GM21529 (cell line): ENCODE results near the gene NPIPB2.
A peak's percentile ranks its signal among the peaks of the same experiment; 100 is the strongest.
"Not testable (repeated sequence)": the region's sequence is repeated elsewhere in the genome, so short reads cannot be mapped to it uniquely, and the experiment has no call there.

Experiments
- ATAC-seq: cut with Tn5 transposase; IDR thresholded peaks from one replicate; pipeline ENCODE4 v1.9.1; 2021; ENCODE audit not compliant: unreplicated experiment

NPIPB2 gene

DNA sequence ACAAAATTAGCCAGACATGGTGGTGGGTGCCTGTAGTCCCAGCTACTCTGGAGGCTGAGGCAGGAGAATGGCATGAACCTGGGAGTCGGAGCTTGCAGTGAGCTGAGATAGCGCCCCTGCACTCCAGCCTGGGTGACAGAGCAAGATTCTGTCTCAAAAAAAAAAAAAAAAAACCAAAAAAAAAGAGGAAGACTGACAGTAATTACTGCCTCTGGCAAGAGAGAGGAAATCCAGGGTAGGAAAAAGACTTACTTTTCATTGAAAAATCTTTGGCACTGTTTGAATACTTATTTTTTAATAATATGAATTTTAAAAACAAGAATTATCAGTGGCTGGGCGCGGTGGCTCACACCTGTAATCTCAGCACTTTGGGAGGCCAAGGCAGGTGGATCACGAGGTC, 20.6 kb upstream of the NPIPB2 start:
- not testable (repeated sequence) for ATAC-seq

DNA sequence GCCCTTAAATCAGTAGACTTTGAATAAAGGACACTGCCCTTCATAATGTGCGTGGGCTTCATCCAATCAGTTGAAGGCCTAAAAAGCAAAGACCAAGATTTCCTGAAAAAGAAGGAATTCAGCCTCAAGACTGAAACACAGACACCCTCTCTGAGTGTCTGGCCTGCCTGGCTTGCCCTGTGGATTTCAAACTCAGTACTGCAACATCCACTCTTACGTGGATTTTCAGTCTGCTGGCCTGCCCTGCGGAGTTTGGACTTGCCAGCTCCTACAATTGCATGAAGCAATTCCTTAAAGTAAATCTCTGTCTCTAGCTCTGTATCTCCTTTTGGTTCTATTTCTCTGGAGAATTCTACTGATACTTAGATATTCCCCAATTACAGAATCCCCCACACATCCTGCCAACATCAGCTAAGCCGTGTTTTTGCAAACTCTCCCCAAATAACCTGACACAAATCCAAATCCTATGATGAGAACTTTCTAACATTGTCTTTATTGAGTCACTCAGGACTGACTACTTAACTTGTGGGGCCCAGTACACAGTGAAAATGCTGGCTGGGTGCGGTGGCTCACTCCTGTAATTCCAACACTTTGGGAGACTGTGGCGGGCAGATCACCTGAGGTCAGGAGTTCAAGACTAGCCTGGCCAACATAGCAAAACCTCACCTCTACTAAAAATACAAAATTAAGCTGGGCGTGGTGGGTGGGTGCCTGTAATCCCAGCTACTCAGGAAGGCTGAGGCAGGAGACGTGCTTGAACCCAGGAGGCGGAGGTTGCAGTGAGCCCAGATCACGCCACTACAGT, 15.9 kb upstream of the NPIPB2 start:
- ATAC-seq, result no peak

DNA sequence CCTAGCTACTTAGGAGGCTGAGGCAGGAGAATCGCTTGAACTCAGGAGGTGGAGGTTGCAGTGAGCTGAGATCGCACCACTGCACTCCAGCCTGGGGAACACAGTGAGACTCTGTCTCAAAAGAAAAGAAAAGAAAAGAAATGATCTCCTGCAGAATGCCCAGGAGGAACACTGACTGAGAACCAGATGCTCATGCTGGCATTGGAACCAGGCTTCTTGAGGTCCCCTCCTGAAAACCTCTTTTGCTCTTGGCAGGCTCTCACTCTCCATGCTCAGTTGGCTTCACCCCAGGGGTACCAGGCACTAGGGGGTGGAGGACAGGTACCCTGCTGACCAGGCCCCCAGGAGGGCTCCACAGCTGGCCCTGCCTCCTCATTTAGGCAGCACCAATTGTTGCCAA, 14.7 kb upstream of the NPIPB2 start:
- no peak for ATAC-seq

DNA sequence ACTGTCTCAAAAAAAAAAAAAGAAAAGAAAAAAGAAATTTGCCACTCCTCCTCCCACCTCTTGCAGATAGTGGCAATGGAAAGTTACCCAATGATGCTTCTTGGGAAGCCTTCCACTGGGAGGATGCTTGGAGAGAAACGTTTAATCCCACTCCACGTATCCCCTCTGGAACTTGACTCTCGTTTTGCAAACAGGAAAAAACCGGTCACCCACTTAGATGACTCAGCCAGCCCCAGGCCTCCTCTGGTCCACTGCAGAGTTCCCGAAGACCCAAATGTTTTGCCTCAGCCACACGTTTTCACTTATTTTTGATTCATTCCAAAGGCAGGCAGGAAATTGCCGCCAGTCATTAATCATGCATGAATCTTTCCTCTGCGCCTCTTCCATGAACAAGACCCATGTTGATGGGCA, 13.9 kb upstream of the NPIPB2 start:
- ATAC-seq, result no peak

DNA sequence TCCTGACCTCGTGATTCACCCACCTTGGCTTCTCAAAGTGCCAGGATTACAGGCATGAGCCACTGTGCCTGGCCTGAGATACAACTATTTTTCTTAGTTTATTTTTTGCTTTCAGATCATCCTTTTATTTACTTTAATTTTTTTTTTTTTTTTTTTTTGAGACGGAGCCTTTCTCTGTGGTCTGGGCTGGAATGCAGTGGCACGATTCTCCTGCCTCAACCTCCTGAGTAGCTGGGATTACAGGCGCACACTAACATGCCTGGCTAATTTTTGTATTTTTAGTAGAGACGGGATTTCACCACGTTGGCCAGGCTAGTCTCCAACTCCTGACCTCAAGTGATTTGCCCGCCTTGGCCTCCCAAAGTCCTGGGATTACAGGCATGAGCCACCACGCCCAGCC, 11.7 kb upstream of the NPIPB2 start:
- not testable (repeated sequence) for ATAC-seq

DNA sequence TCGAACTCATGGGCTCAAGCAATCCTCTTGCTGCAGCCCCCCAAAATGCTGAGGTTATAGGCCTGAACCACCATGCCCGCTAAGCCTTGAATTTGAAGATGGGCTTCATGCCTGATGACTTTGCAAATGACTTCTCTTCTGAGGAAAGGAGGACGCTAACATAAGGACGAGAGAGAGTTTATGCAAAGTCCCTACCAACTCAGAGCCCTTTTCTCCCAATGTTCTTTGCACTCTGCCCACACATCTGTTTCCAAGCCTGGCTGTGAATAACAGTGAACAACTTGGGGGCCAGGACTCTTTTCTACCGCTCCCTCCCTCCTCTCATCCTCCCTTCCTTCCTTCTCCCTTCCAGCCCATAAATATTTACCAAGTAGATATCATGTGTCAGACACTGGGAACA, 8.5 kb upstream of the NPIPB2 start:
- ATAC-seq, result no peak

DNA sequence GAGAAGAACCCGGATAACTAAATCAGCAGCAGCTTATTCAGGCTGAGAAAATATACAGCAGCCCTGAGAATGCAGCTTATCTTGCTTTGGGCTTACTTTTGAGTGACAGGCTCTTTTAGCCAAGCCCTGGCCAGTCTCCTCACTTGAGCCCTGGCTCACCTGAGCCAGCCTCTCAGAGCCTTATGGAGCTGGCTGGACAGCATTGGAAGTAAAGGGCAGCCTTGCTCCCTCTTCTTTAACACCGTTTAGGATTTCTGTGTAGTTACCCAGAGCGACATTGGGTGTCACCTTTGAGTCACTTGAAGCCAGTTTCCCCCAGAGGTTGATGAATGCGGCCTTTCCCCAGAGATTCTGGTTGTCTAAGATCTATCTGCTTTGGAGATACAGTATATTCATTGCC, 7.7 kb upstream of the NPIPB2 start:
- ATAC-seq, result peak; percentile 76

DNA sequence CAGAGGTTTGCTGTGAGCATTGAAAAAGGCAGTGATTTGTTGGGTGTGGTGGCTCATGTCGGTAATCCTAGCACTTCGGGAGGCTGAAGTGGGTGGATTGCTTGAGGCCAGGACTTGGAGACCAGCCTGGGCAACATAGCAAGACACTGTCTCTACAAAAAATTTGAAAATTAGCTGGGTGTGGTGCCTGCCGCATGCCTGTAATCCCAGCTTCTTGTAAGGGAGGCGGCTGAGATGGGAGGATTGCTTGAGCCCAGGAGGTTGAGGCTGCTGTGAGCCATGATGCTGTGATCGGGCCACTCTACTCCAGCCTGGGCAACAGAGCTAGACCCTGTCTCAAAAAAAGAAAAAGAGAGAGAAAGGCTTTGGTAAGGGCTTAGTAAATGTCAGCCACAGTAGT, 7.0 kb upstream of the NPIPB2 start:
- no peak for ATAC-seq

DNA sequence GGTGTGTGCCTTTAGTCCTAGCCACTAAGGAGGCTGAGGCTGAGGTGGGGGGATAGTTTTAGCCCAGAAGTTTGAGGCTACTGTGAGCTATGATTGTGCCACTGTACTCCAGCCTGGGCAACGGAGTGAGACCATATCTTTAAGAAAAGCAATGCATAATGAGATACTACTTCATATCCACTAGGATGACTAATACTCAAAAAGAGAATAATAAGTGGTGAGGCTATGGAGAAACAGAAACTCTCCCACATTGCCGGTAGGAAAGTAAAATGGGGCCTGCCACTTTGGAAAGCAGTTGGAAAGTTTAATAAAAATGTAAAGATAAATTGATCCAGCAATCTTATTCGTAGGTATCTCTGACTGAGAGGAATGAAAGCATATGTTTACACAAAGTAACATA, 4.6 kb upstream of the NPIPB2 start:
- no peak for ATAC-seq

DNA sequence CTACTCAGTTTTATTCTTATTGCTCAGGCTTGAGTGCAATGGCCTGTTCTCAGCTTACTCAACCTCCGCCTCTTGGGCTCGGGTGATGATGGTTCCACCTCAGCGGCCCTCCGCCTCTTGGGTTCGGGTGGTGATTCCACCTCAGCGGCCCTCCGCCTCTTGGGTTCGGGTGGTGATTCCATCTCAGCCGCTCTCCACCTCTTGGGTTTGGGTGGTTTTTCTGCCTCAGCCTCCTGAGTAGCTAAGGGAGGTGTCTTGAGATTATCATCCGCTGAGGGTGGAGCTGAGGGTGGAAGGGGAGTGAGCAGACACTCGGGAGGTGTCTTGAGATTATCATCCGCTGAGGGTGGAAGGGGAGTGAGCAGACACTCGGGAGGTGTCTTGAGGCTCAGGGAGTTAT, 14.5 kb downstream of the NPIPB2 start:
- ATAC-seq, result not testable (repeated sequence)

DNA sequence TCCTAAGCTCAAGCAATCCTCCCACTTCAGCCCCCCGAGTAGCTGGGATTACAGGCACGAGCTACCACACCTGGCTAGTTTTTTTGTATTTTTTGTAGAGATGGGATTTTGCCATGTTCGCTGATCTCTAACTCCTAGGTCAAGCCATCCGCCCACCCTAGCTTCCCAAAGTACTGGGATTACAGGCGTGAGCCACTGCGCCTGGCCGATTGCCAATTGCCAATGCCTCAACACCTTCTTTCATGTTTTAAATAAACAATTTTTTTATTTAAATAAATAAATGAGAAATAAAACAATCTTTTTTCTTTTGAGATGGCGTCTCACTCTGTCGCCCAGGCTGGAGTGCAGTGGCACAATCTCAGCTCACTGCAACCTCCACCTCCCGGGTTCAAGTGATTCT, 17.8 kb downstream of the NPIPB2 start:
- not testable (repeated sequence) for ATAC-seq

DNA sequence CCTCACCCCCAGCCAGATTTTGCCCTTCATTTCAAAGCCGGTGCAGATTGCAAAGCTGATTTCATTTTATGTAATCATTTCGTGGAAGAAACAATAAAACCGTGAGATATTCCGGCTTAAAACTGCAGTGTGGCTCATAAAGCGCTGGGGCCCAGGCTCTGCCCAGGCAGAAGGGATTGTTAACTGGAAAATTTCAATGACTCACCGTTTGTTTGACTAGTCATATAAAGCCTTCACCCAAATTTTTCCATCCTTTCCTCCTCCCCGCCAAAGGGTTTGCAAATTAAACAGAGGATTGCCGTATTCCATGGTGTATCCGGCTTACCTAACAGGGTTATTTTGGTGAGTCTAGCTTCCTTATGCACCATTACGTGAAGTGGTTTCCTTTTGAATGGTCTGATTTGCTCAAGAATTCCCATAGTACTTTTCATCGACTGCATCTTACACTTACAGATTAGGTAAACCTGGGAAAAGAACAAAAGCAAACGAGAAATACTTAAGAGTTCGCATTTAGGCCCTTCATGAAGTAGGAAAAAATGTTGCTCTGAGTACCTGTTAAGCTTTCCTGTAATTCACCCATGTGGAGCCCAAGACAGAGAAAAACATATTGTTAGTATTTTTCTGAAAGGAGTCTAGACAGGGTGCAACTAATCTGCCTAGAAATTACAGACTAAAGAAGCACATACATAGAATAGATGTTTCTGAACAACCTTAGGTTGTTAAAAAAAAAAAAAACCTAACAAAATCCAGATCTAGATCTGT, 25.1 kb downstream of the NPIPB2 start:
- no peak for ATAC-seq

DNA sequence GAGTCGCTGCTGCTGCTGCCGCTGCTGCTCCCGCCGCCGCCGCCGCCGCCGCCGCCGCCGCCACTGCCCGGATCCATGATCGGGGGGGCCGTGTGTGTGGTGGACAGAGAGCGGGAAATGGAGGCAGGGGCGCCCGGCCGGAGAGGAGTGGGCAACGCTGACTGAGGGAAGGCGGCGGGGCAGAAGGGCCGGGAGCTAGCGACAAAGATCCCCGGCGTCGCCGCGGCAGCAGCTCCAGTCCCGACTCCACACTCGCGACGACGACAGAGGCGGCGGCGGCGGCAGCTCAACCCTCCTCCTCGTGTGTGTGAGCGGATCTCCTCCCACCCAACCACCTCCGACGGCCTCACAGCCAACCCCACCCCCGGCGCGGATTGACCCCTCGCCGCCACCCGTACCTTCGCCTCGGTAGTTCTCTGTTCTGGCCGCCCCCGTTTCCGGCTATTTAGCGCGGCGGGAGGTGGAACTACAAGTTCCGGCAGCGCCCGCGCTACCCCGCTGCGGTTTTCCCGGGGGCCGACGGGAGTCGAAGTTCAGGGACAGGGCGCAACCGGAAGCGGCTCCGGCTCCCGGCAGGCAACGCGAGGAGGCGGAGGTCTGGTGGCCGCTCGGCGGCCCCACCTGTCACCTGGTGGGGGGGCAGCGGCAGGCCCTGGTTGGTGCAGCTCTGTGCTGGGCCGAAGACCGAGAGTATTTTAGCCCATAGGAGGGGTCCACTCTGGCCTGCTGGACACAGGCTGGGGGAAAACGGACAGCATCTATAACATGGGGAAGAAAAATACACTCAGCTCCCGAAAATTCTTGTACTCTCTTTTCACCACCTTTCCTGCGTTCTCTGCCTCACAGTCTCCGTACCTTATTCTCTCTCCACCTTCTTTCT, 26.0 kb downstream of the NPIPB2 start, which contains the start of gene GSPT1:
GSPT1 (minus strand) TSS at position 313 of the 880 bp plus-strand sequence; CDS start at position 77, 236 bp downstream.
- ATAC-seq, result peak; percentile 82

DNA sequence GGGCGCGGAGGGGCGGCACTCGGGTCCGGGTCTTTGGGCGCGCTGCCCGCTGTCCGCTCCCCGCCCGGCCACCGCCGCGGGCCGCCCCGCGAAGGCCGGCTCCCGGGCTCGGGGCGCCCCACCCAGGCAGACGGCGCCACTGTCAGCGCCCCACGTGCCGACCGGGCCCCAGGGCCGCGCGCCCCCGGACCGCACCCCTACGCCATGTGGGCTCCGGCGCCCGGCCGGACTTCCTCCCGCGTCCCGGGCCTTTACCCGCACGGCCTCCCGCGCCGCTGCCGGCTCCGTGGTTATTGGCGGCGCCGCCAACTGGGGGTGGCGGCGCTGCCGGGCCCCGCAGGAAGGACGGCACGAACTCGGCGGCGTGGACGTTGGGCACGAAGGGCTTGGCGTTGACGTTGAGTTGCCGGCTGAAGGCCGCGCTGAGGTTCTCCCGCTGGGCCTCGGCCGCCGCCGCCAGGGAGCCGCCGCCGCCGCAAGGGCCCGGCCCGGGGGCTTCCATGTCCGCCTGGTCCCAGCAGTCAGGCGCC, 26.7 kb downstream of the NPIPB2 start:
- ATAC-seq, result peak; percentile 26

DNA sequence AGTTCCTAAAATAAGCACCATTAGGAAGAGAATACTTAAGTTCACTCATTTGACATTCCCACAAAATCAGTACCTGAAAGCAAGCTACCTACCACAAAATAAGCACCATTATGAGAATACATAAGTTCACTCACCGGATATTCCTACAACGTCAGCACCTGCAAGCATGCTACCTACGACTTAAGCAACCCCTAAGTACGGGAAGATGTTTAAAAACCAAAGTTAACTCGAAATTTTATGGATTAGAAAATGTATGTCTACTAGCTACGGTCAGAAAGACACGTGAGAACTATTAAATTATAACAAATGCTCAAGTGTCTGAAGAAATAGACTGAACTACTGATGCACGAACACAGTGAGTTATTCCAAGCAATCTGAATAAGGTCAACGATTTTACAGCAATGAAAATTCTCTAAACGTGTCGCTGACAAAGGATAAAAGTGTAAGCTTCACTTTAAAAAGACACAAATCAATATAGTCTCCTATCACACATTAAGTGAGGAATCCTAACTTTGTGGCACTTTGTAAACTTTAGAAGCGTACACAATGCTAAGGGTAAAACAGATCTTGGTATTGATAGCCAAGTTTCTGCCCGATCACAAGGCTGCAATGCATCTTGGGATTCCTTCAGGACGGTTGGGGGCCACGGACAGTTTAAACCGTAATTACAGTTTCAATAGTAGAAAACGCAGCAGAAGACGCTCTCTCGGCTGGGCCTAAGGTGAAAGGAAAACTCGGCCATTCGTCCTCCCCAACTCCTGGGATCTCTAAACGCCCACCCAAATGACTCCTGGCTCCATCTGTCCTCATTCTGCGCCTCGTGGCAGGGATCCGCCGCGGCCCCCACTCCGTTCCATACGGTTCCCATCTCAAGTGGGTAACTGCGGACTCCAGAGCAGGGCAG, 27.4 kb downstream of the NPIPB2 start:
- peak; percentile 3 for ATAC-seq

DNA sequence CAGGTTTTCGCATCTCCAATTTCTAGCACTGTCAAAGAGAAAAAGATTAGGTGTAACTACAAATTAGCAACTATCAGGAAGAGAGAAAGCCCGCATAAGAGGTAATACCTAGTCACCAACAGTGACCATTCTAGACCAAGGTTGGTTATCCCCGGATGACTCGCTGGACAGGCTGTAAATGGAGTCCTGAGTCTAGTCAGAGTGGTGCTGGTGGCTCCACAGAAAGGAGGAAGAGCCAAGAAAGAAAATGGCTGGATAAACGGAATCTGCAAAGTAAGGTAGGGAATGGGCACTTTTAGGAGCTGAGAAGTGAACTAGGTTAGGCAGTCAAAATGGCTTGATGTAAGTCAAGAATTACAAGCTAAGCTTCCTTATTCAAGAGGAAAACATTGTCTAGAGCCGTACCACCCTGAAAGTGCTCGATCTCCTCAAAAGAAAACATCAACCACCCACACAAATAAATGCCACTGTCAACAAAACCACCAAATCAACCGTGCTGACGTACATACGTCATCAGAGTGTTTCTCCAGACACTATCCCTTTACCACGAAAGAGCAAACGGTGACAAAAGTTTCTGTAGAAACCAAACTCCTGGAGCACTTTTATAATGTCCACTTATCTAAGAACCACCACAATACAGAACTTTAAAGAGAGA, 28.3 kb downstream of the NPIPB2 start:
- no peak for ATAC-seq

DNA sequence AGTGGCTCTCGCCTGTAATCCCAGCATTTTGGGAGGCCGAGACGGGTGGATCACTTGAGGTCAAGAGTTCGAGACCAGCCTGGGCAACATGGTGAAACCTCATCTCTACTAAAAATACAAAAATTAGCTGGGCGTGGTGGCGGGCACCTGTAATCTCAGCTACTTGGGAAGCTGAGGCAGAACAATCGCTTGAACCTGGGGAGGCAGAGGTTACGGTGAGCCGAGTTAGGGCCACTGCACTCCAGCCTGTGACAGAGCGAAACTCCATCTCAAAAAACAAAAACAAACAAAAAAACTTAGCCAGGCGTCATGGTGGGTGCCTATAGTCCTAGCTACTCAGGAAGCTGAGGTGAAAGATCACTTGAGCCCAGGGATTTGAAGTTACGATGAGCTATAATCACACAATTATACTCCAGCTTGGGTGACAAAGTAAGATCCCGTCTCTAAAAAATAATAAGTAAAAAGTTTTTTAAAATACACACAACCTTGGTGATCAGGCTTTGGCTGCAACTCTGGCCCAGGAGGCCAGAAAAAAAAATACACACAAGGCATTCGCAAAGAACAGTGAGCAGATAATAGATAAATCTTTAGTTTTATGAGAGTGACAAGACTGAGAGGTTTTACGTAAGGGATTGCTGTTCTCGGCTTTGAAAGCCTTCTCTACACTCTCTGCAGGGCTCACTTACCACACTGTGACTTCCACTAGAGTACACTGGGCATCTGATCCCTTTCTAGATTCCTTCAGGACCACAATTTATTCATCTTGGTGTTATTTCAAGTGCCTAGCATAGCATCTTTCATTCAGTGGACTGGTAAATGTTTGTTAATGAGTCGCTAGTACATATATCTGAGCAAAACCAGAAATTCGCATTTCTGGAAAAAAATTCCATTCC, 31.9 kb downstream of the NPIPB2 start:
- no peak for ATAC-seq

DNA sequence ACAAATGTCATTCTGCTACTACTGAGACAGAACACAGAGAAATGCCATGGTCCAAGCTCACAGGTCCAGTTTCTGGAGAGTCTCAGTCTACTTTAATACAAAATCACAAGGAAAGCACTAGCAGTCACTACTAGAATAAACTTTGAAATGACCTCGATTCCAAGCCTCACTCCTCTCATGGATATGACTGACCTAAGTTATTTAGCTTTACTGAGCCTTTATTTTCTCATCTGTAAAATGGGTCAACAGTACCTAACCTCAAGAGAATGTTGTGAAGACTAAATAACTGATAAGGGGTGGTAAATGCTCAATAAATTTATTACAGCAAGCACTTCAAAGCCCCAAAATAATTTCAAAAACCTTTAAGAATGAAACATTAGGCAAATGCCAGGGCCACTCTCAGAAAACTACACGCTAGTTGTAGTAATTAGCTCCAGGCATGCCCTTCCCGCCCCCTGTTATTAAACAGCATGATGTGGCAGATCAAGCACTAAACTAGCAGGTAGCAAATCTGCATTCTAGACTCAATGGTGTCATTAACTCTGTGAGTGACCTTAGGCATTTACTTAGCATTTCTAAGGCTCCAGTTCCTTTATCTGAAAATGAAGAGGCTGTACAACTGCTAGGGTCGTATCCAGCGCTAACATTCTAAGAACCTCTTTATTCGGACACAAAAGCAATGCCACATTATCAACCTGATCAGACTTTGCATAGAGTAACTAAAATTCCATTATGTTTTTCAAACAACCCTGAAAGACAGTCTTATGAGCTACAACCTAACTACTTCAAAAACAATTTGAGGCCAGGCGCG, 34.5 kb downstream of the NPIPB2 start:
- no peak for ATAC-seq
